Left renal pelvis (tissue), 4 donors: ENCODE data around the gene PNISR. TPM values are rescaled to one million over a fixed set of nuclear protein-coding genes. Genes with fewer than 3 reads are reported as not detected.
"Not testable (repeated sequence)": the region's sequence is repeated elsewhere in the genome, so short reads cannot be mapped to it uniquely, and the experiment has no call there.

Experiments
- DNase-seq, 4 donors: peaks; one replicate each; pipeline ENCODE4 v3.0.0-alpha.2; 2013; ENCODE audit warnings: low read depth in 4 of 4, low spot score in 3 of 4
- polyA plus RNA-seq, 4 donors: library from polyadenylated mRNA; unstranded; fragments of 120-200 nt; gene quantifications; one replicate each; pipeline ENCODE4 v1.2.1, GENCODE V29; 2013; ENCODE audit not compliant: insufficient read length in 4 of 4

PNISR gene, protein sequence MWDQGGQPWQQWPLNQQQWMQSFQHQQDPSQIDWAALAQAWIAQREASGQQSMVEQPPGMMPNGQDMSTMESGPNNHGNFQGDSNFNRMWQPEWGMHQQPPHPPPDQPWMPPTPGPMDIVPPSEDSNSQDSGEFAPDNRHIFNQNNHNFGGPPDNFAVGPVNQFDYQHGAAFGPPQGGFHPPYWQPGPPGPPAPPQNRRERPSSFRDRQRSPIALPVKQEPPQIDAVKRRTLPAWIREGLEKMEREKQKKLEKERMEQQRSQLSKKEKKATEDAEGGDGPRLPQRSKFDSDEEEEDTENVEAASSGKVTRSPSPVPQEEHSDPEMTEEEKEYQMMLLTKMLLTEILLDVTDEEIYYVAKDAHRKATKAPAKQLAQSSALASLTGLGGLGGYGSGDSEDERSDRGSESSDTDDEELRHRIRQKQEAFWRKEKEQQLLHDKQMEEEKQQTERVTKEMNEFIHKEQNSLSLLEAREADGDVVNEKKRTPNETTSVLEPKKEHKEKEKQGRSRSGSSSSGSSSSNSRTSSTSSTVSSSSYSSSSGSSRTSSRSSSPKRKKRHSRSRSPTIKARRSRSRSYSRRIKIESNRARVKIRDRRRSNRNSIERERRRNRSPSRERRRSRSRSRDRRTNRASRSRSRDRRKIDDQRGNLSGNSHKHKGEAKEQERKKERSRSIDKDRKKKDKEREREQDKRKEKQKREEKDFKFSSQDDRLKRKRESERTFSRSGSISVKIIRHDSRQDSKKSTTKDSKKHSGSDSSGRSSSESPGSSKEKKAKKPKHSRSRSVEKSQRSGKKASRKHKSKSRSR
- 100 to 1,000 TPM; 238 to 415 (median 323) TPM for polyA plus RNA-seq

DNA sequence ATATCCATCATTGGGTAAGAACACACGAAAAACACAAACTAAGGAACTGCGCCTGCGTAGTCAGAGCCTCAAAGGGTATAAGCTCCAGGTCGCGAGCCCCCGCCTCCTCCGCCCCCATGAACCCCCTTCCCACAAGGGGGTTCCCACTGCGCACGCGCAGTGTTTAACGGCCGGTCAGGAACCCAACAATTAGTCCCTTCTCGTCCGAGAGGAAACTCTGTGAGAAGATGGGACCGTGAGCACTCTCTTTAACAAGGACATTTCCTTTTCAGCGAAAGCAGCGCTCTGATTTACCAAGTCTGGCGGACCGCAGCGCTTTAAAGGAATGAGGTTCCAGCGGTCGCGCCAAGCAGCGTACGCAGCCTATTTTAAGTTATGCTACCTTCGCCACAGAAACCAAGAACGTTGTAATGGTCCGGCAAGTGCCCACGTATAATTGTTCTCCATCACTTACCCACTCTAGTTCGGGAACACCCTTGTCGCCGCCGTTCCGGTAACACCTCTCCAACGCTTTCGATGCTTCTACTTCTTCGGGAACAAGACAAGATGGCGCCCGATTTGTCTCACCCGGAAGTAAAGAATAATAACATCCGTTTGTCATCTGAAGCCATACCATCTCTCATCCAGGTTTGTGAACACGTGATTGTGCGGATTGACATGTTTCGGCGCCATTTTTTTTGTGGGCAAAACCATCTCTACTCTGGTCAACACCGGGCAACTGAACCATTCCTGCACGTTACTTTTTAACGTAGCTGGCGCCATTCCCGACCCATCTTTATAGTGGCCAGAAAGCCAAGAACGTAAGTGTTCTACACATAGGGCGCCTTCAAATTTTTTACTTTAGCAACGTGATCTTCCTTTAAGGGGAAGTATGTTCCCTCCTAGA, at the start of gene PNISR:
TSS of gene PNISR (minus strand) at position 548 of the 886 bp plus-strand sequence. CDS start 10,649 bp downstream, outside the sequence.
- peak; percentile 96 to 98 (median 98) for DNase-seq

DNA sequence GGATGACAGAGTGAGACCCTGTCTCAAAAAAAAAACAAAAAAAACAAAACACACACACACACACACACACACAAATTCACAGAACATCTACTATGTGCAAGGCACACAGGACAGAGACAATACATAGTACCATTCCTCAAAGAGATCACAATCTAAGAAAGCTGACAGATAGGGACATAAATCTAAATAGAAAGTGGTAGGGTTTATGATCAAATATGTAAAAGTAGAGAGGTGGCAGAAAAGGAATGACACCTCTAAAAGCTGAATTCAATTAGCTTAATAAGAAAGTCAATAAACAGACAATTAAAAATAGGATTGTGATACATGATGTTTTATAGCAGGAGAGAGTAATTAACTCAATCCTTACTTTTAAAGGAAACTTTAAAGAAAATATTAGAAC, 48.6 kb upstream of the PNISR start:
- DNase-seq: no peak

DNA sequence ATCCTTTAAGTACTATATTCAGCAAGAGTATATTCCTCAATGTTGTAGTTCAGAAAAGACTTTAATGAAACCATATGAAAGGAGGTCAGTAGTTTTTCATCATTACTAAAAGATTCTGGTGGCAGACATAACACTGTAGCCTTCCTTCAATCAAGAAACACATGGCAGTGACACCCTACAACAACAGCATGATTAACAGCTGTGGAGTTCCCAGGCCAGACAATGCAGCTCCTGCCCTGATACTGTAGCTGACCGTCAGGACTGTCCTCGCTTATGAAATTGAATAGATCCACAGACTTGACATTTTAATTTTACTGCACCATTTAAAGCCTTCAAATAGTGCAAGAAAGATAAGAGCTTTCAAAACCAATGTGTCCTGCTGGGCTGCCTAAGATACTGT, 46.5 kb upstream of the PNISR start:
- DNase-seq: no peak

DNA sequence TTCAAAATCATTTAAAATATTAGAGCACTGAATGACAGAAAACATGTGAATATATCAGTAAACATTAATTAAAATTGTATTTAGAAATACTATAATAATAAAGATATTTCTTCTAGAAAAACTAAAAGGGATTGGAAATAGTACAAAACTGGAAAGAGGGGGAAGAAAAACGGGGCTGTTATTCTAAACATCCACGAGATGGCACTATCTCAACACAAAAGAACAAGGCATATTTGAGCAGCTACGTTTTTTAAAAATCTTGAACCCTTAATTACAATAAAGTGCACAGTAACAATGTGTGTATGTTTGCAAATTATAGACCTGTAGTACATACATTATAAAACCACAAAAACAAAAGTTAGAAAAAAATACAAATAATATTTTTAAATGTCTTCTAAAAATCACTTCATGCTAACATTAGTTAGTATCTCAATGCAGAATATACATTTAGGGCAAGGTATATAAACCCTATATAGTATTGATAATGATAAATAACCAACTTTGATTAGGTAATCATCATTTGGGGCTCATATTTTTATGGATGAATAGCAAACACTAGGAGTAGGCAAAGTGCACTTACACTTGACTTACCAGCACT, 42.5 kb upstream of the PNISR start:
- no peak for DNase-seq

DNA sequence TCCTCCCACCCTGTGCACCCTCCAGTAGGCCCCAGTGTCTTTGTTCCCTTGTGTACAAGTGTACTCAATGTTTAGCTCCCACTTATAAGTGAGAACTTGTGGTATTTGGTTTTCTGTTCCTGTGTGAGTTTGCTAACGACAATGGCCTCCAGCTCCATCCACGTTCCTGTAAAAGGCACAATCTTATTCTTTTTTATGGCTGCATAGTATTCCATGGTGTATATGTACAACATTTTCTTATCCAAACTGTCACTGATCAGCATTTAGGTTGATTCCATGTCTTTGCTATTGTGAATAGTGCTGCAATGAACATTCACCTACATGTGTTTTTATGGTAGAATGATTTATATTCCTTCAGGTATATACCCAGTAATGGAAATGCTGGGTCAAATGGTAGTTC, 34.0 kb upstream of the PNISR start:
- DNase-seq: not testable (repeated sequence)

DNA sequence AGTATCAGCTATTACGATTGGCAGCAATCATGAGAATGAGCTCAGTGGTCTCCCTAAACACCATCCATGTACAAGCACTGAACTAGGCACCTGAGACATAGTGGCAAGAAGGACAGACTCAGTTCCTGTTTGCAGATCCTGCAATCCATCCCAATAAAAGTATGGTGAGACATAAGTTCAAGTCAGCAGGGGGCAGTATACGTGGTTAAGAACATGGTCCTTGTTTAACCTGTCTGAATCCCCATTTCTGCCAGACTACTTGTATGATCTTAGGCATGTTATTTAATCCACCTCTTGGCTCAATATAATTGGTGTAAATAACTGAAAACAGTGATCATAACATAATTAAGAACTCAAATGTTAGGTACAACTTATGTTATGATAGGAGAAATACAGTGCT, 33.2 kb upstream of the PNISR start:
- DNase-seq: no peak

DNA sequence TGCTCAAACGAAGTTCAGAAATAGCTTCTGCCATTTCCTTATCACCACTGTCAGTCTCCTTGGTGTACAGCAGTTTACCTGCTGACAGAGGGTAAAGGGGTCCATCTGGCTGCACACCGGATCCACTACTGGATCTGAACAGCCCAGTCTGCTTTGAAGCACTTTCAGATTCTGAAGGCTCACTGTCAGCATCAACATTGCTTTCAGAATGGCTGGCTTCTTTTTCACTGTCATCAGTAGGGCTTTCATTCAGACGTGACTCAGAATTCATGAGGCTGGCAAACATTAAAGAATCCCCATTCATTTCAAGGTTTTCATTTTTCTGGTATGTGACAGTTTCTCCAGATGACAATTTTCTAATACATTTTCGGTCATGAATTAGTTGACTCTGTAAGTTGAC, 21.0 kb upstream of the PNISR start:
- no peak for DNase-seq

DNA sequence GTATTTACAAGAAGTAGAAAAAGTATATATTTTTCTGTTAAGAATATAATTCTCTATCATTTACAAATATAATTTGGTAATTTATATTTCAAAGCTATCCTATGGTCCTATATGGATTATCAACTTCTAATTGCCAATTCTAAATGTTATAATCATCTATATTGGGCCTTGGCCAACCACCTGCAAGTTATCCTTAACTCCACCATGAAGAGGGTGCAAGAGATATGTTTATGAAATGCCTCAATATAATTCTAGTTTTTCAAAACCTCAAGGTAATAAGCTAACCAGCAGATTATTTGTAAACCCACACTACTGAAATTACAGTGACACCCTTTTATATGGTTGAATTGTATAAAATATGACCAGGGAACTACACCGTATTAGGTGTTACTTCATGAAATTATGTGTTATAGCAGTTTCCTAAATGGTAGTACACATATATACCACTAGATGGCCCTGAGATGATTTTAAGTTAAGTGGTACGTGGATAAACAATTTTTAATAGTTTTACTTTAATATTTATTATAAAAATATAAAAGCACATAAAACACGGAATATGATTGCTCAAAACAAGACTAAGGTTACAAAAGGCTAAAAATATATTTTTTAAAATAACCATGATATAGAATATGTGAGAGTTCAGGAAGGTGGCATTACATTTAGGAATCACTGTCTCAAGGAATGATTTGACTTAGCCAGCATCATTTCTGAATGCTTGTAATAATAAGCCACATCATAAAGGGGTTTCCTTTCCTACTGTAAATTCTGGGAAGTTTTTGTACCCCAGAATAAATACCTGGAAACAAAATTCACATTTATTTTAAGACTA, 9.8 kb upstream of the PNISR start:
- no peak for DNase-seq

DNA sequence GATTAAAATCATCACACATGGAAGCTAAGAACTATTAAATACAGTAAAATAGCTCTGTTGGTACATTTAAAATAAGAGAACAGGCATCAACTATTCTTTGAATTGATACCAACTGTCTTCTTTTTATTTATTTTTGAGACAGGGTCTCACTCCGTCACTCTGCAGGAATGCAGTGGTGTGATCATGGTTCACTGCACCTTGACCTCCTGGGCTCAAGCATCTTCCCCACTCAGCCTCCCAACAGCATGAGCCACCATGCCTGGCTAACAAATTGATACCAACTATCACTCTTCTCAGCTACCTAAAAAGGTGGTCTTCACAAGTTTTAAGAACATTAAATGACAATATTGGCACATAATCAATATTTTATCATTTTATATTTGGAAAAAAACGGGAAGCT, 7.8 kb upstream of the PNISR start:
- DNase-seq: no peak

DNA sequence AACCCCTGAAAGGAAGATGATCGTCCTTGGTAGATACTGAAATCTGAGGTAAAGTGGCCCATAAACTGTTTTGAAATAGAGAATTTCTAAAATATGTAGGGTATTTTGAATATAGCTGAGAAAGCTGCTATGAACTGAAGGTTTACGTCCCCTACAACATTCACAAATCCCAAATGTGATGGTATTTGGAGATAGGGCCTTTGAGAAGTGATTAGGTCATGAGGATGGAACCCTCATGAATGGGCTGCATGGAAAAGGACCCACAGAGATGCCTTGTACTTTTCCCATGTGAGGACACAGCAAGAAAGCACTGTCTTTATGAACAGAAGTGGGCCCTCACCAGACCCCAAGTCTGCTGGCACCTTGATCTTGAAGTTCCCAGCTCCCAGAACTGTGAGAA, 6.8 kb upstream of the PNISR start:
- no peak for DNase-seq

DNA sequence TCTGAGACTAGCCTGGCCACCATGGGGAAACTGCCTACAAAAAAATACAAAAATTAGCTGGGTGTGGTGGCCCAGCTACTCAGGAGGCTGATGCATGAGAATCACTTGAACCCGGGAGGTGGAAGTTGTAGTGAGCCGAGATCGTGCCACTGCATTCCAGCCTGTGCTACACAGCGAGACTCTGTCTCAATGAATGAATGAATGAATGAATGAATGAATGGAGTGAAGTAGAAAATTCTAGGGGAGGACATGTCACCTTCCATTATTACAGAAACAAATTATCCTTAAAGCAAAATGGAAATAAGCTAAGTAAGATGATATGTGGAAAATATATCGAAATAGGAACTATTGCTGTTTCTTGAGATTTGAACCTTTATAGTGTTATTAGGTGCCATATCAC, 2.9 kb upstream of the PNISR start:
- no peak for DNase-seq

DNA sequence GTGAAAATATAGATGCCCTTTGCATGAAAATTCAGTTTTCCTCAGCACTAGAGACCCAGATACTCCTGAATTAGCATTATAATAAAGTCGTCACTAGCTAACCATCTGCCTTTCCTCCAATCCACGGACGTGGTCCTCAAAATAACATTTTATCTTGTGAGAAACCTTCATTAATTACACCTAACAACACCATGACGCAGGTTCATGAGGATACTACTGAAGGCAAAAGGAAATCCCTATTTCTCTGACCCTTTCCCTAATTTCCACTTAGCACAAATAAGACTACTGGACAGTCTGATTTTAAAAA, 1.3 kb upstream of the PNISR start:
- peak in 1 of 4 donors; percentile 18 for DNase-seq

DNA sequence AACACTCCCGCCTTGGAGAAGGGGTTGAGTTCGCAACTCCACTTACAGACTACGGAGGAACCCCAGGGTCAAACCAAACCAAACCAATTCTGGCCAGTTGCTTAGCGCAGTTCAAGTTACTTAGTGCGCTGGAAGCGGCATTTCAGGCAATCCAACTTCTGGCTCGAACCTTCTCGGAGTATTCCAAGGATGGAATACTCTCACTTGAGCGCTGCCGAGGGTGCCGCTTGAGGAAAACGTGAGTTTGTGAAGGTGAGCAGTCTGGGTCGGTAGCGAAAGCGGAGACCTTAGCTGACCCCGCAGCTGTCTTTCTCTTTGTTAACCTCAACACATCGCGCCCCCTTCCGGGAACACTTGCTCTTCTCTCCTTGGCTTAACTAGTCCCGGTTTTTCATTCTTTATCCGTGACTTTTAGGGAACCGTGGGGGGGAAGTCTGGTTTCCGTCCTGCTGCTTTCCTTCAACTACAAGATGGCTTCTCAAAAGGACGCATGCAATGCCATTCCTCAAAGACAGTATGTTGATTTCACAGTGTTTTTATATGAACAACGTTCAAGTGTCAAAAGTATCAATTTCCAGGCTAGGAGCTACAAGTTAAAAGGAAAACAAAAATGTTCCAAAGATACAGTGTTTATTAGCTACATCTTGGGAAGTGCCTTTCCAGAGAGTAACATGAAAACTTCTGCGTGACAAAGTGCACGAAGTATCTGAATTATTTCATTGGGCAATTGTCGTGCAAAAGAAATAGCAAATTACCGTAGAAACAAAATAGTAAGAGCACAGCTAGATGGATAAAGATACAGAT, 741 bp upstream of the PNISR start:
- DNase-seq: peak; percentile 80 to 90 (median 82)

DNA sequence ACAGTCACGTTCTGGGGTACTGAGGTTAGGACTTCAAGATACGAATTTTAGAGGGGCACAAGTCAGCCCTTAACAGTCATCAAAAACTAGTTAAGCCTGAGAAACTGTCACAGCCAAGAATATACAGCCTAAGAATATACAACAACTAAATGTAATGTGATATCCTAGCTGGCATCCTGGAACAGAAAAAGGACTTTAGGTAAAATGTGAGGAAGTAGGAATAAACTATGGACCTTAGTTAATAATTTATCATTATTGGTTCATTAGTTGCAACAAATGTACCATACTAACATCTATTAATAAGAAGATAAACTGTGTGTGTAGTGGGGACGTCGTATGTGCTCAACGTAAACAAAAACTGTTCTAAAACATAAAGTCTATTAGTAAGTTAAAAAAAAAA, 1.1 kb downstream of the PNISR start:
- no peak for DNase-seq

DNA sequence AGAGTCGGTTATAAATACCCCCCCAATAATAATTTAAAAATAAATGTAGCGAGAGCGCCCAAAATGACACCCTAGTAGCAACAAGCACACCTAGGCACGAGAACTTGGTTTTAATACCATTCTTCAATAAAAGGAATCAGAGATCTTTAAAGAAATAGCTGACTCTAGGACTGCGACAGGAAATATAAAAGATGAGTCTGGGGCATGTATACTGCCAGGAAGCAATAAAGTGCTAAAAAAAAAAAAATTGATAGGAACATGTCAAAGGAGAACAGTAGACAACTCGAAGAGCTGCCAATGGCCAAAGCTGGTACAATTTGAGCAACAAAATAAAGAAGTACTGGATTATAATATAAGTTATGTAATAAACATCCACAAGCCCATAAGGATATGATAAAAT, 2.2 kb downstream of the PNISR start:
- DNase-seq: no peak

DNA sequence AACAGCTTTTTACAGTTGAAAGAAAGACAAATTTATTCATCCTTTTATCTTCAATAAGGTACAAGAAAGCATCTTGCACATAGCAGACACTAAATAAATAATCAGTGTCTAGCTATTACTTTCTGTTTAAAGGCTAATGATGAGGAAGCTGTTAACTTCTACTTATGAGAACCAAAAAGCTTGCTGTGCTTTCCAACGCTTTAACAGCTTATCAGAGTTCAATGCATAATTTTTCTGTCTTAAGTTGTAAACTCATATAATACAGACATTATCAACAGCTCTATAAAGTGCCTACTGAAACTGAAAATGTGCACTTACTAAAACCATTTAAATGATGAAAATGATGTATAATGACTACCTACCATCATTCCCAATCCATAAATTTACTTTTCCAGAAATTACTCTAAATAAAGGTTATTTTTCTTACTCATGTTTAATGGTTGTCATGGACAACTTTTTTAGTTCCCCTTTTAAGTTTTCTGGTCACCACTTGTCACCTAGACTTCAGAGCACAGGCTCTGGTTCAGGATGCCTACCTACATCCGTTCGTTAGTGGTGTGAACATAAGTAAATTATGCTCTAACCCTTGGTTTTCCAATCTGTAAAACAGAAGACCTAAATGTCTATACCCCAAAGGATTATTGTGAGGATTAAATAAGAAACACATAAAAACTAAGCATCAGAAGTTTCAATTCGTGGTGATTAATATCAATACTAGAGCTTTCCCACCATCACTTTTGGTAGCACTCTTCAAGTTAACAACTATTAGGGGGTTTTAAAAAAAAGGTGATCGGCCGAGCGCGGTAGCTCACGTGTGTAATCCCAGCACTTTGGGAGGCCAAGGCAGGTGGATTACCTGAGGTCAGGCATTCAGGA, 8.0 kb downstream of the PNISR start:
- no peak for DNase-seq

DNA sequence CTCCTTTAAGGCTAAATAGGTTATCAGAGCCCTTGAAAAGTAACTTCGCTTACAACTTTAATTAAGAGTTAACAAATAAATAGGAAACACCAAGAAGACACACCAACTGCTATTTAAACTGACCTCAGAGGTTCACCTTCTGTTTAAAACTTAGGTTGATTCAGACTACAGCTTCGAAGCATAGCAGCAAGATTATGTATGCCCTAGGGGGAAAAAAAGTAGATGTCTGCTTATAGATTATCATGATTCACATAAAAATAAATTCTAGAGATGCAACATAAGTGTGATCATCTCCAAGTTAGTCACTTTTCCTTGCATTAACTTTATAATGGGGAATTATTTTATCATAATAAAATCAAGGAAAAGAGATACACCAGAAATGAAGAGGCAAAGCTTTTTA, 8.9 kb downstream of the PNISR start:
- DNase-seq: no peak

DNA sequence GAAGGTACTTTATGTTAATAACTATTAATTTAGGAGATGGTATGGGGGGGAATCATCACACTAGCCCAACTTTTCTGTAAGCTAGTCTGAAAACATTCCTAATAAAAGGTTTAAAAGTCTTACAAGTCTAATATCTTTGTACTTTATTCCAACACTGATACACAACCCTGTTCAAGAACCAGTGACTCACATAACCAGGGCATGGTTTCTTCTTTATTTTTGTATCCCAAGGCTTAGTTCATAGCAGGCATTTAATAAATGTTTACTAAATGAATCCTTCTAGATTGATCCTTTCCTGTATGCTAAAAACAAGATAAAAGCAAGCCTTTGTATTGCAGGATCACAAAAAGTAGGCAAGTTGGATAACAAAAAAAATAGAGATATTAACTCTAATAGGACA, 9.7 kb downstream of the PNISR start:
- DNase-seq: no peak
